Adrenal gland (tissue), 5 donors: ENCODE results near the gene GSX2.

Source experiments
- CTCF ChIP-seq, 6 experiments: fragments of 450-650 bp in 4 of 6; fragments of 200-600 bp in 2 of 6; sonication (generic) in 1 of 6; IDR thresholded peaks; 1 replicate in 5 of 6; 2 replicates in 1 of 6; pipeline versions ENCODE4 v1.5.1 to v1.8.0; 2016 to 2021; ENCODE audit warnings: antibody characterized with exemption in 6 of 6, mild to moderate bottlenecking in 2 of 6, moderate library complexity in 1 of 6
- POLR2A ChIP-seq, 2 donors: fragments of 450-650 bp; IDR thresholded peaks; one replicate each; pipeline ENCODE4 v1.6.1; 2017; ENCODE audit warnings: antibody characterized with exemption in 2 of 2, mild to moderate bottlenecking in 2 of 2, moderate library complexity in 1 of 2
- donor health status: DM: no; HTN: no; CAD: no.

- TF ChIP-seq CTCF (IDR thresholded peaks at IDR 0.05) (no peak), POLR2A (IDR thresholded peaks at IDR 0.05) (no peak)
These were observed 6.4 kb upstream of the GSX2 start for GRCh38 chr4:54093324-54094240.
